ENCODE data around the gene EFCAB5.
A peak's percentile ranks its signal among the peaks of the same experiment; 100 is the strongest.
"Not testable (repeated sequence)": the region's sequence is repeated elsewhere in the genome, so short reads cannot be mapped to it uniquely, and the experiment has no call there.

The EFCAB5 gene

DNA sequence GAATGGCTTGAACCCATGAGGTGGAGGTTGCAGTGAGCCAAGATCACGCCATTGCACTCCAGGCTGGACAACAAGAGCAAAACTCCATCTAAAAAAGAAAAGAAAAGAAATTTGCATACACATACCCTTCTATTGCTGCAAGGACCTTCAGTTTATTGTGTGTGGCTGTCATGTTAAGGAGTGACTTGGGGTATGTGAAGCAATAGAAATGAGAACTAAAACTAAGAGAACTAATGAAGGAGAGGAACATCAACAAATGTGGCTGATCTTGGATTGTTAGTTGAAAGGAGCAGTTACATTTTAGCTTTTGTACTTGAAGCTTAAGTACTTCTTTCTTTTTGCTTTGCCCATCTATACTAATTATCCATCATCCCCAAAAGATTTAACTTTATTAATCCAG, 162.5 kb downstream of the EFCAB5 start:
- DNase-seq: peak; percentile 47

GRCh38 chr17:30104575-30105339, 163.3 kb downstream of the EFCAB5 start:
- peak; percentile 98 for DNase-seq

- no peak for DNase-seq
Observed at GRCh38 chr17:30112794-30113193, 171.4 kb downstream of the EFCAB5 start.

- DNase-seq: no peak
Observed at GRCh38 chr17:30113213-30113612, 171.8 kb downstream of the EFCAB5 start.

- DNase-seq: no peak
Observed at GRCh38 chr17:30116345-30116660, 174.9 kb downstream of the EFCAB5 start.

- peak; percentile 98 for DNase-seq
Observed at GRCh38 chr17:30116661-30117551, 175.5 kb downstream of the EFCAB5 start, which contains the start of gene NSRP1. Gene NSRP1 (plus strand): TSS chr17:30116816. CDS start chr17:30116844, 28 bp downstream.

GRCh38 chr17:30117675-30118081, 176.2 kb downstream of the EFCAB5 start:
- DNase-seq: no peak

- DNase-seq: not testable (repeated sequence)
Observed at GRCh38 chr17:30118635-30119034, 177.2 kb downstream of the EFCAB5 start.

DNA sequence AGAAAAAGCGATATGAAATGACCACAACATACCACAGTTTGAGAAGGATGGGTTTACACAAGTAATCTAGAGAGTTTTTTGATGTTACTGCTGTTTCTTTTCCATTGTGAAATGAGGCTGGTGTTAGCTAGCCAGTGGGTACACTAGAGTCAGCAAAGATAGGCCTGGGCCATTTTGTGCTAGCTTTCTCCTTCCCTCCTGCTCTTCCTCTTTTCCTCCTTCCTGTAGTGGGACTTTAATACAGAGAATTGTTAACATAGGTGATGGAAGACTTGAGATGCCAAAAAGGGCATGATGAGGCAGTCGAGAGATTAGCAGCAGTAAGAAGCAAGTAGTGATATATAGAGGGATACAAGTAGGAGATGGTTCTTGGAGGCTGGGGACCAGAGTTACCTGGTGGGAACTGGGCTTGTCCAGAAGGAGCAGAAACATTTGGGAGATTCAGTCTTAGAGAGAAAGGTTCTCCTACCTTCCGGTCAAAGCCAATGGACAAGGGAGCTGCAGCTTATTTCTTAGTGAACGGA, 182.9 kb downstream of the EFCAB5 start:
- DNase-seq: no peak

DNA sequence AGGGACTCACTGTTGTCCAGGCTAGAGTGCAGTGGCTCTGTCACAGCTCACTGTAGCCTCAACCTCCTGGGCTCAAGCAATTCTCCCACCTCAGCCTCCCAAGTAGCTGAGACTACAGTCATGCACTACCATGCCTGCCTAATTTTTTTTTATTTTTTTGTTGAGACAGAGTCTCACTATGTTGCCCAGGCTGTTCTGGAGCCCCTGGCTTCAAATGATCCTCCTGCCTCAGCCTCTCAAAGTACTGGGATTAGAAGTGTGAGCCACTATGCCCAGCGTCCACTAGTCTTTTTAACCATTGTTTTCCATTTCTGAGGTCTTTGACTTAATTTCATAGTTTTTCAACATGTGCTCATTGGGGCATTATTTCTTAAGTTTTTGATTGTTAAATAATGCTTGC, 188.7 kb downstream of the EFCAB5 start:
- no peak for DNase-seq

DNA sequence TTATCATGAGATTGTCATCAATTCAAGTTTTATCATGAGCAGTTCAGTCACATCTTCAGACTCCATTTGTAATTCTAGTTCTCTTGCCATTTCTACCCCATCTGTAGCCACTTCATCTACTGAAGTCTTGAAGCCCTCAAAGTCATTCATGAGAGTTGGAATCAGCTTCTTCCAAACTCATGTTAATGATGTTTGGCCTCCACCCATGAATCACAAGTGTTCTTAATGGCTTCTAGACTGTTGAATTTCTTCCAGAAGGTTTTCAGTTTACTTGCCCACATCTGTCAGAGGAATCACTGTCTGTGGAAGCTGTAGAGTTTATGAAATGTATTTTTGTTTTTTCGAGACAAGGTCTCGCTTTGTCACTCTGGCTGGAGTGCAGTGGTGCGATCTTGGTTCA, 191.2 kb downstream of the EFCAB5 start:
- DNase-seq: no peak

- DNase-seq: no peak
Observed at GRCh38 chr17:30133197-30133596, 191.8 kb downstream of the EFCAB5 start.

DNA sequence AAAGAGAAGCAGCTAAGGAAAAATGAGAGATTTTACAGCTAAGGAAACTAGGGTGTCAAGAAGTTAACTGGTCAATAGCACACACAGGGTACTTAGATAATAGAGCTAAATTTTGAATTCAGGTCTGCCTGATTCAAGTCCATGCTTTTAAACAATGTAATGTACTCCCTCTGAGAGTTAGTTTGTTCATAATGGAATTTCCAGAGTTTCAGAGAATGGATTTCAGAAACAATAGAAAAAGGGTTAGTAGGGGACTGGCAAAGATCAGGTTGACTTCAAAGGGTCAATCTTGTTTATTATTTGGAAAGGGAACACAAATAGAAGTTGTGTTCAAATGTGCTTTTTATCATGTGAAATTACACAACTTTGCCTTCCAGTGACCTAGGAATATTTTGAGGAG, 193.1 kb downstream of the EFCAB5 start:
- no peak for DNase-seq

- no peak for DNase-seq
Observed at GRCh38 chr17:30137158-30137557, 195.7 kb downstream of the EFCAB5 start.

DNA sequence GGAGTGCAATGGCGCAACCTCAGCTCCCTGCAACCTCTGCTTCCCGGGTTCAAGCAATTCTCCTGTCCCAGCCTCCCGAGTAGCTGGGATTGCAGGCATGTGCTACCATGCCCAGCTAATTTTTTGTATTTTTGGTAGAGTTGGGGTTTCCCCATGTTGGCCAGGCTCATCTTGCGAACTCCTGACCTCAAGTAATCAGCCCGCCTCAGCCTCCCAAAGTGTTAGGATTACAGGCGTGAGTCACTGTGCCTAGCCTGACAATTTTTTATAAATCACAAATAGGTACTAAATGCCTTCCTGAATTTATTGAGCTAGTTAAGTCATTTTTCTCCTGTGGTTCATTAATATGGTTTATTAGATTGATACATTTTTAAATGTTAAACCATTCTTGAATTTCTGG, 206.4 kb downstream of the EFCAB5 start:
- DNase-seq: peak; percentile 12

- DNase-seq: no peak
Observed at GRCh38 chr17:30148376-30148775, 206.9 kb downstream of the EFCAB5 start.

DNA sequence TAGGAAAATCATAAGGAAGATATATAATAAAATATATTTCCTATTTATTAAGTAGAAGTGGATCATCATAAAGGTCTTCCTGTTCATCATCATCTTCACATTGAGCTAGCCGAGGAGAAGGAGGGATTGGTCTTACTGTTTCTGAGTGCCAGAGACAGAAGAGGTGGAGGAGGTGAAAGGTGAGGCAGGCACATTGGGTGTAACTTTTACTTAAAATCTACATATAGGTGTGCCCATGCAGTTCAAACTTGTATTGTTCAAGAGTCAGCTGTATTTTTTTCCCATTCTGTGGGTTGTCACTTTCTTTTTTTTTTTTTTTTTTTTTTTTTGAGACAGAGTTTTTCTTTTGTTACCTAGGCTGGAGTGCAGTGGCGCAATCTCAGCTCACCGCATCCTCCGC, 210.0 kb downstream of the EFCAB5 start:
- no peak for DNase-seq

GRCh38 chr17:30153463-30153862, 212.0 kb downstream of the EFCAB5 start:
- no peak for DNase-seq

GRCh38 chr17:30155389-30155788, 214.0 kb downstream of the EFCAB5 start:
- DNase-seq: no peak
